Measurements from ENCODE around the gene PA2G4.

- no peak for TF ChIP-seq CTCF (IDR thresholded peaks at IDR 0.05)
- TF ChIP-seq POLR2AphosphoS5 (IDR thresholded peaks at IDR 0.05), result no peak
Measured at GRCh38 chr12:56102683-56103065, 1.7 kb upstream of the PA2G4 start.

Data from transverse colon (tissue), 4 donors.